Stimulated activated CD4-positive, alpha-beta T cell treated with anti-CD3 and anti-CD28 coated beads, Interleukin-1b, Interleukin-23, amount 100 ng/mL, for 4 hours (primary cell): ENCODE data around the gene PAGE4.

Source experiments
- DNase-seq, 2 donors: peaks; one replicate each; pipeline ENCODE4 v3.0.0-alpha.2; 2020; ENCODE audit warnings: low read depth in 2 of 2

The PAGE4 gene, protein sequence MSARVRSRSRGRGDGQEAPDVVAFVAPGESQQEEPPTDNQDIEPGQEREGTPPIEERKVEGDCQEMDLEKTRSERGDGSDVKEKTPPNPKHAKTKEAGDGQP

GRCh38 chrX:49829016-49829415 is at the start of gene PAGE4:
PAGE4 (plus strand) TSS chrX:49829303; CDS start chrX:49830429, 1,126 bp downstream.
- DNase-seq, result no peak

DNA sequence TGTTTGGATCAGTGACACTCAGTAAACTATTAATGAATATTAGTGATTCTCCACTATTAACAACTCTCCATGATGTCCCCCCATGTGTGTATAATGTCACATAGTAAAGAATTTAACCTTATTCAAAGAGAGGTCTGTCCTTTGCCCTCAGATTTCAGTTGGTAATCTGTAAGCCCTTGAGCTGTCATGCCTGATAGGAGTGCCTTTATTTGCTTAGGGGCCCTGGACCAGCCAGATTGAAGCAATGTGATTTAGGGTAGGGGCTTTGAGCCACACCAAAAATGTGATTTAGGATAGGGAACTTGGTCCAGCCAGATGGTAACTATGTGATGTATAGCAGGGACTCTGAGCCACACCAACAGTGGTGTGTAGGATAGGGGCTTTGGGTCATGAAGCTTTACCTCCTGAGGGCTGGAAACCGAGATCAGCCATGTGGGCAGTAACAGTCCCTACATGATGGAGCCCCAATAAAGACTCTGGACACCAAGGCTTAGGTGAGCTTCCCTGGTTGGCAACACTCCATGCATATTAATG is 44.3 kb upstream of the PAGE4 start:
- no peak for DNase-seq

DNA sequence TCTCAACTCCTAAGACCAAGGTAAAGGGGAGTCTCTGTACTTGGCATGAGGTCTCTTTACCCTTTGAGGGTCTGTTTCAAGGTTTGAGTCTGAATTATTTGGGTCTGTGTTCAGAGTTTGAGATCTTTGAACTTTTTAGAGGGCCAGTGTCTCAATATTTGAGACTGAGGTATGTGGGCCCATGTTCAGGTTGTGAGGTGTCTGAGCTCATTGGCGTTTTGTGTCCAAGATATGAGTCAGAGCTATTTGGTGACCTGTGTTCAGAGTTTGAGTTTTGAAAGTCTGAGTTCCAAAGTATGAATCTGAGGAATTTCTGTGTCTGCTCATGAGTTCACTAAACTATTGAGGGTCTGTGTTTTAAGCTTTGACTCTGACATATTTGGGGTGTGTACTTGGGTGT is 36.7 kb upstream of the PAGE4 start:
- DNase-seq, result no peak

DNA sequence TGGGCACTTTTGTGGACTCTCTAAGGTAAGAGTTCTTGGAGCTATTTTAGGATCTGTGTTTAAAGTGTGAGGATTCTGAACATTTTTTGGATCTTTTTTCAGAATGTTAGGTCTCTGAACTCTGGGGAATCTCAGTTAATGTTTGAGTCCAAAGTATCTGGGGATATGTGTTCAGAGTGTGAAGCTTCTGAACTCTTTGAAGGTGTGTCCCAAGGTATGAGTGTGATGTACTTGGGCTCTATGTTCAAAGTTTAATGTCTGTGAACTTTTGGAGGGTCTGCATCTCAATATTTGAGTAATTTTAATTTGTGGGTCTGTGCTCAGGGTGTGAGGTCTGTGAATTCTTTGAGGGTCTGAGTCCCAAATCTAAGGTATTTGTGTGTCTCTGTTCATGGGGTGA is 35.4 kb upstream of the PAGE4 start:
- no peak for DNase-seq

DNA sequence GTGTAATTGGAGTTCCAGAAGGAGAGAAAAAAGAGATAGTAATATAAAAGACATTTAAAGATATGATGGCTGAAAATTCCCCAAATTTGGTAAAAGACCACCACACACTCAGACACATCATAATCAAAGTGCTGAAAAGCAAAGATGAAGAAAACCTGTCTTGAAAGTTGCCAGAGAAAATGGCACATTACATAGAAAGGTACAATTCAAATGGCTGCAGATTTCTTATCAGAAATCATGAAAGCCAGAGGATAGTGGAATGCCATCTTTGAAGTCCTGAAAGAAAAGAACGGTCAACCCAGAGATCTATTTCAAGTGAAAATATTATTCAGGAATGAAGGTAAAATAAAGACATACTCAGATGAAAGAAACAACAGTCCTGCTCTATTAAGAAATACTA is 29.3 kb upstream of the PAGE4 start:
- no peak for DNase-seq

- DNase-seq, result no peak
These were observed 19.0 kb upstream of the PAGE4 start for GRCh38 chrX:49809891-49810632.

DNA sequence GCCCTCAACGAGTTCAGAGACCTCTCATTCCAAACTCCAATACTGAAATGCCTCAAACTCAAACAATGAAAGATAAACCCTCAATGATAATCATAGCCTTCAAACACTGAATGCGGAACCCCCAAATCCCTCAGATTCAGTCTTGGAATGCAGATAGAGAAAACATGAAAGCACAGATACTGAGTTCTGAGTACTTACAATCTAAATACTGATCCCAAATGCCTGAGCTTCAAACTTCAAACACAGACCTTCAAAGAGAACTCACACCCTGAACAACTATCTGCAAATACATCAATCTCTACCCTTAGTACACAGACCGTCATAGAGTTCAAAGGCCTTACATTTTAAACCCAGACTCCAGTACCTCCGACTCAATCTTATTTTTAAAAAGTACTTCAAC is 16.9 kb upstream of the PAGE4 start:
- DNase-seq, result no peak

DNA sequence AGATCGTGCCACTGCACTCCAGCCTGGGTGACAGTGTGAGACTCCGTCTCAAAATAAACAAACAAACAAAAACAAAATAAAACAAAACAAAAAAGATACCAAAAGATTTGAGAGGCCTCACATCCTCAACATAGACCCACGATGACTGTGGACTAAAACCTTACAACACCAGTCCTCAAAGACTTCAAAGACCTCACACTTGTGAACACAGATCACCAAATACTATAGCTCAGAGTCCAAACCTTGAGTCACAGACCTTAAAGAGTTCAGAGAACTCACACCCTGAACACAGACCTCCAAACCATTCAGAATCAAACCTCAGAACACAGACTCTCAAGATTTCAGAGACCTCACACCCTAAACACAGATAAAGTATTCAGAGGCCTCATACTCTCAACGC is 12.7 kb upstream of the PAGE4 start:
- no peak for DNase-seq

DNA sequence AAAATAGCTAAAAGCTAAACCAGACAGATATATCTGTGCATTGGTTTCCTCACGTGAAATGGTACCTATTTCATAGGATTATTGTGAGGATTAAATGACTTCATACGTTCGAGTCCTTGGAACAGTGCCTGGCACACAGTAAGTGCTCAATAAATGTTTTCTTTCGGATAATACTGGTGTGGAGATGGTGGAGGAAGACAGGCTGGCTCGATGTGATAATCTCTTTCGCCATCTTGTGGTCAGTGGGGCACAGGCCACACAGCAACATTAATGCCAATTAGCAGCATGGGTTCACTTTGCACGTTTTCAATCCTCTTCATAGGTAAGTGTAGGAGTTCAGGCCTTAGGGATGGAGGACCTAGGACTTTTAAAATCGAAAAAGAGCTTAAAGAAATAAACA is 9.3 kb downstream of the PAGE4 start:
- no peak for DNase-seq

GRCh38 chrX:49840679-49841078 is 11.6 kb downstream of the PAGE4 start:
- peak in 1 of 2 donors; percentile 15 for DNase-seq

DNA sequence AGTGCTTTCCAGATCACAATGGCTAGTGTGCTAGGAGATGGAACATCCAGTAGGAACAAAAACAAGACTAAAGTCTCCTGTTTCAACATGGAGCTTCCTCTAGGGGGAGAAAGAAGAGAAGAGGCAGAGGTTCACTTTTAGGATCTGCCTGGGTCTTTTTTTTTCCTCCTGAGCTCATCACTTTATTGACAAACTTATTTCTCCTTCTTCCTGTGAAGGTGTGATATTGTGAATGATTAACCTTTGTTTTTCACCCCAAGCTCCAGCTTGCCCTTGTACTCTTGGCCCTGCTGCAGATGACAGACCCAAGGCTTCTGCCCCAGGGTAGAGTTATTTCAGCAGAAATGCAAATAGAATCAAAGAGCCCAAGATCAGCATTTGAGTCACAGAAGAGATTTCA is 13.5 kb downstream of the PAGE4 start:
- DNase-seq, result no peak

DNA sequence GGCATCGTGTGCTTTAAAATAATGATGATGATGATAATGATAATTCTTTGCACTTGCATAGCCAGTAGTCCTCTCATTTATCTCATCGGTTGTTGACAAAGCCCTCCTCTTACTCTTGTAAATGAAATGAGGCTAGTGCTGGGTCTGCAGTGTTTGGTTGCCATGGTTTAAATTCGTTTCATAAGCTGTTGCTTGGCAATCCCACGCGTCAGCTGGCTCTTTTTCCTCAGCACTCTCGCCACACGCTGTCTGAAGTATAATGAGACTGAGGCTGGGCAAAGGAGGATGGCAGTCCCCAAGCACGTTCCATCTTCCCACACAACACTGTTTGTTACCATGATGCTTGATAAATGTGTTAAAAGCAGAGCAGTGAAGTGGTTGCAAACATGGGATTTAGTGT is 15.5 kb downstream of the PAGE4 start:
- DNase-seq, result no peak

DNA sequence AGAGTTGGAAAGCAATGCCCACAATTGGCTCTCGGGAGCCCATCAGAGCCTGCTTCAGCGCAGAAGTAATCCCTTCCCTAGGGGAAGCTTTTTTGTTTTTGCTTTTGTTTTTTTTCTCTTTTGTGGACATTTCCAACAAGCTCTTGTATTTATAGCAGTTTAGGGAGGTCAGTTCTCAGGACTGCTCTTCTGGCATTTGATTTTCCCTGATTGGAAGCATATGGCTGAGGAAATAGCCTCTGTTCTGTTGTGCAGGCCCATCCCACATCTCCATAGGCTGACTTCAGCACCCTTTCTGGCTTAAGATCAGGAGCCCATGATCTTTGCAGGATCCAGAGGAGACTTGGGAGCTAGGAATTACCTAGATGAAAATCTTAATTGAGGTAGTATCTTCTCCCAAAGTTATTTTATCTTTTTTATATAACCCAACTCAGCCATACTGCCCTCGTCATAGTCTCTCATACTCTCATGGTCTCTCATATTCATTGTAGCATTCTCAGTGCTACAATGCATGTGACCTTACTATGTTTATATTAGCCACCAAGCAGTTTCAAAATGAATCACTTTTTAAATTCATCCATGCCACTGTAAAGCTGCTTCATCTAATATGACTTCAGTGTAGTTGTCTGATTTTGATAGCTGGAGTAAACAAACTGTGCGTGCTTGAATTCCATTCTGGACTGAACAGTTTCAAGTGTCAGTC is 16.7 kb downstream of the PAGE4 start:
- DNase-seq, result no peak

- DNase-seq, result no peak
These were observed 17.4 kb downstream of the PAGE4 start for GRCh38 chrX:49846522-49846921.

- DNase-seq, result no peak
These were observed 19.2 kb downstream of the PAGE4 start for GRCh38 chrX:49848275-49848674.

DNA sequence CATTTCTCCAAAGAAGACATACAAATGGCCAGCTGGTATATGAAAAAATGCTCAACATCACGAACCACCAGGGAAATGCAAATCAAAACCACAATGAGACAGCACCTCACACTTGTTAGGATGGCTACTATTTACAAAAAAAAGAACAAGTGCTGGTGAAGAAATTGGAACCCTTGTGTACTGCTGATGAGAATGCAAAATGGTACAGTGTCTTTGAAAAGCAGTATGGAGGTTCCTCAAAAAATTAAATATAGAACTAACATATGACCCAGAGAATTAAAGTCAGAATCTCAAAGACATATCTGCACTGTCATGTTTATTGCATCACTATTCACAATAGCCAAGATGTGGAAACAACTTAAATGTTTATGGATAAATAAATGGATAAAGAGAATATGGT is 20.9 kb downstream of the PAGE4 start:
- DNase-seq, result no peak

DNA sequence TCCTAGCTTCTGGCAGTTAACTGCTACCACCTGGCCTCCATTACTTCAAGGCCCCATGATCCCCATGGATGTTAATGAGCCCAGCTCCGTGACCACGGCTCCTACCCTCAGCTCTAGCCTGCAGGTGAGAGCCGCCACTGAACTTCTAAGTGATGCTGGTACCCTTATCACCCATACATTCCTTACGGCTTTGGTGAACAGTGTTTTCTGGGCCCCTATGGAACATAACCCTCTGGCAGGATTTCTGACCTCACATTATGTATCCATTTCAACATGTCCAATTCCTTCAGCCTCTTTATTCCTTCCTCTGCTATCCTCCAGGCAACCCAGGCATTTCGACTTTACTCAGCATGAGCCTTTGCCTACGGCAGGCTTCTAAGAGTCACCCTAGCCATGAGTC is 24.6 kb downstream of the PAGE4 start:
- no peak for DNase-seq

- DNase-seq, result no peak
These were observed 27.7 kb downstream of the PAGE4 start for GRCh38 chrX:49856819-49857218.

- DNase-seq, result no peak
These were observed 29.2 kb downstream of the PAGE4 start for GRCh38 chrX:49858341-49858740.

GRCh38 chrX:49859491-49859890 is 30.4 kb downstream of the PAGE4 start:
- no peak for DNase-seq

GRCh38 chrX:49860867-49861535 is 31.9 kb downstream of the PAGE4 start:
- DNase-seq, result no peak

GRCh38 chrX:49862093-49862492 is 33.0 kb downstream of the PAGE4 start:
- DNase-seq, result no peak
